Uterus (tissue), 2 donors: Measurements from ENCODE around the gene MMRN2.
"Not testable (repeated sequence)": the region's sequence is repeated elsewhere in the genome, so short reads cannot be mapped to it uniquely, and the experiment has no call there.

Experiments
- CTCF ChIP-seq, 4 experiments: fragments of 200-600 bp in 2 of 4; fragments of 450-650 bp in 2 of 4; sonication (generic) in 2 of 4; IDR thresholded peaks; one replicate each; pipeline ENCODE4 v1.5.1; 2016 to 2019; ENCODE audit warnings: antibody characterized with exemption in 4 of 4, mild to moderate bottlenecking in 2 of 4, moderate library complexity in 1 of 4
- POLR2A ChIP-seq, 2 donors: fragments of 450-650 bp; IDR thresholded peaks; one replicate each; pipeline ENCODE4 v1.6.1; 2016; ENCODE audit warnings: antibody characterized with exemption in 2 of 2, mild to moderate bottlenecking in 1 of 2, moderate library complexity in 1 of 2

GRCh38 chr10:86991362-86991761 is 33.9 kb upstream of the MMRN2 start:
- TF ChIP-seq POLR2A, CTCF (IDR thresholded peaks at IDR 0.05): not testable (repeated sequence)
